Neural progenitor cell (in vitro differentiated cells): Measurements from ENCODE around the gene NIPAL1. TPM values are rescaled to one million over a fixed set of nuclear protein-coding genes. Genes with fewer than 3 reads are reported as not detected.

Experiments
- DNase-seq: peaks from one replicate; pipeline ENCODE4 v3.0.0-alpha.2; 2016; ENCODE audit warnings: low spot score
- H2AFZ ChIP-seq: fragments of 200-600 bp; sonication (generic); replicated peaks from 2 replicates; pipeline ENCODE4 v1.6.1; 2016; ENCODE audit warnings: antibody characterized with exemption
- H3F3A ChIP-seq: fragments of 200-600 bp; sonication (generic); 2 replicates; pipeline ENCODE4 v1.6.1; 2016; ENCODE audit warnings: antibody characterized with exemption, low read depth
- H3K27ac ChIP-seq: fragments of 200-600 bp; sonication (generic); 2 replicates; pipeline ENCODE4 v1.5.1; 2016; ENCODE audit warnings: mild to moderate bottlenecking
- H3K27me3 ChIP-seq: fragments of 200-600 bp; sonication (generic); 2 replicates; pipeline ENCODE4 v1.6.1; 2016; ENCODE audit warnings: mild to moderate bottlenecking, moderate library complexity
- H3K36me3 ChIP-seq: fragments of 200-600 bp; sonication (generic); 2 replicates; pipeline ENCODE4 v1.5.1; 2016
- H3K4me1 ChIP-seq: fragments of 200-600 bp; sonication (generic); 2 replicates; pipeline ENCODE4 v1.6.1; 2016; ENCODE audit warnings: mixed run types
- H3K4me2 ChIP-seq: fragments of 200-600 bp; sonication (generic); 2 replicates; pipeline ENCODE4 v1.6.1; 2016
- H3K4me3 ChIP-seq: fragments of 200-600 bp; sonication (generic); 2 replicates; pipeline ENCODE4 v1.5.1; 2016
- H3K79me2 ChIP-seq: fragments of 200-600 bp; sonication (generic); 2 replicates; pipeline ENCODE4 v1.6.1; 2016; ENCODE audit warnings: low read depth
- H3K9ac ChIP-seq: fragments of 200-600 bp; sonication (generic); 2 replicates; pipeline ENCODE4 v1.6.1; 2016
- H3K9me3 ChIP-seq: fragments of 200-600 bp; sonication (generic); 2 replicates; pipeline ENCODE4 v1.5.1; 2016; ENCODE audit warnings: low read depth
- H4K20me1 ChIP-seq: fragments of 200-600 bp; sonication (generic); 2 replicates; pipeline ENCODE4 v1.6.1; 2016; ENCODE audit warnings: low read depth
- H3K27ac Mint-ChIP-seq: 3 replicates; pipeline ENCODE4 v1.8.0; 2021; ENCODE audit warnings: mixed read lengths
- H3K27me3 Mint-ChIP-seq: 2 replicates; pipeline ENCODE4 v1.8.0; 2022; ENCODE audit warnings: low read depth, mild to moderate bottlenecking, inconsistent platforms, moderate library complexity, mixed read lengths; ENCODE audit not compliant: insufficient read depth
- H3K36me3 Mint-ChIP-seq: 3 replicates; pipeline ENCODE4 v1.8.0; 2021; ENCODE audit warnings: mixed read lengths
- H3K4me1 Mint-ChIP-seq: 3 replicates; pipeline ENCODE4 v1.8.0; 2021; ENCODE audit warnings: mixed read lengths
- H3K4me3 Mint-ChIP-seq: 3 replicates; pipeline ENCODE4 v1.8.0; 2021; ENCODE audit warnings: mild to moderate bottlenecking, moderate library complexity, mixed read lengths
- H3K9me3 Mint-ChIP-seq: 3 replicates; pipeline ENCODE4 v1.8.0; 2020; ENCODE audit warnings: mixed read lengths
- CTCF ChIP-seq: fragments of 200-600 bp; sonication (generic); IDR thresholded peaks from 2 replicates; pipeline ENCODE4 v1.5.1; 2017; ENCODE audit warnings: antibody characterized with exemption, mild to moderate bottlenecking
- EZH2 ChIP-seq: fragments of 200-600 bp; sonication (generic); IDR thresholded peaks from 2 replicates; pipeline ENCODE4 v1.6.1; 2017; ENCODE audit warnings: antibody characterized with exemption, mild to moderate bottlenecking, moderate library complexity
- EZH2phosphoT487 ChIP-seq: fragments of 200-600 bp; sonication (generic); IDR thresholded peaks from 2 replicates; pipeline ENCODE4 v1.6.1; 2017; ENCODE audit warnings: antibody characterized with exemption
- total RNA-seq: library from RNA; depleted of rRNA; stranded (reverse); fragments of >200 nt; gene quantifications from 2 replicates; pipeline ENCODE4 v1.2.3, GENCODE V29; 2015; ENCODE audit warnings: low replicate concordance

Gene NIPAL1
- total RNA-seq, 1 donor from 2014 or later = 1.2 TPM

DNA sequence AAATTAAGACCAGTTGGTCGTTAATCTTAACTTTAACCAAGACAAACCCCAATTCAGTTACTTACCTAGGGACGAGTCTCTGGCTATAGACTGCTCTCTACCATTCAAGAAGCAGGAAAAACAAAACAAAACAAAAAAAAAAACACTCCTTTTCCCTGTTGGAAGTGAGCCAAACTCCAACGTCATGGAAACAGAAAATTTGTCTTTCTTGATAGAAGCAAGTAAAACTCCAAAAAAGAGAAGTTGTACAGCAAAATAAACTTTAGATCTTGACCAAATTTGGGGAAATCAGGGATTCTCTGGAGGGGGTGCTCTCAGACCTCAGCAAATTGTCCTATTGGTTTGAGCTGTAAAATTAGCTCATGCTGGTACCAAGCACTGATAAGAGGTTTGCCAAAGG, 3.7 kb upstream of the NIPAL1 start:
- H3K4me2 ChIP-seq = no peak overlapping the region
- H4K20me1 ChIP-seq = no peaks in the 10 kb centered on the region
- peaks cover 34% of the 10 kb centered on the region for H3K9me3 Mint-ChIP-seq
- no peak overlapping the region for H3K4me3 Mint-ChIP-seq
- H3K36me3 Mint-ChIP-seq = no peaks in the 10 kb centered on the region
- H3K79me2 ChIP-seq = no peaks in the 10 kb centered on the region
- H3K27me3 ChIP-seq = peaks cover 11% of the 10 kb centered on the region
- H3K27ac ChIP-seq = no peak overlapping the region
- H3F3A ChIP-seq = peaks cover 9% of the 10 kb centered on the region
- H3K4me3 ChIP-seq = no peak overlapping the region
- H3K27ac Mint-ChIP-seq = no peak overlapping the region
- no peaks in the 10 kb centered on the region for H3K4me1 ChIP-seq
- no peak overlapping the region for H3K9ac ChIP-seq
- TF ChIP-seq CTCF (no peak), EZH2 (no peak), EZH2phosphoT487 (no peak)
- no peak overlapping the region for H2AFZ ChIP-seq
- H3K27me3 Mint-ChIP-seq = peaks cover 20% of the 10 kb centered on the region
- H3K4me1 Mint-ChIP-seq = peaks cover 5% of the 10 kb centered on the region
- H3K9me3 ChIP-seq = peaks cover 13% of the 10 kb centered on the region
- no peaks in the 10 kb centered on the region for H3K36me3 ChIP-seq
- DNase-seq = no peak

DNA sequence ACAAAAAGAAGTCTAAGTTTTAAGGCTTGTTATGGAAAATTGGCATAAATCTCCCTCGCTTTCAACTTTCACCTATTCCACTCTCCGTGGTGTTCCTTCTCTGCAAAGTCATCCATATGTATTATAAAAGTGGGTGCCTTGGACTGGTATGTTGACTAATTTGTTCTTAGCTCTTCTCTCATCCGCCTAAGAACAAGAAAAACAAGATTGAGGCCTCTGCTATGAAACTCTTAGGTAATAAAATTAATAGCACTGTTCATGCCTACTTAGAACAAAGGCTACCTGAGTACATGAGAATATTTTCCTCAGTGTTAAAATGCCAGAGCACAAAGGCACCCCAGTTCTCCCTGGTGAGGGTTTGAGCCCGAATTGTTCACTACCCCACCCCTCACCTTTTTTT, 1.4 kb upstream of the NIPAL1 start:
- Histone ChIP-seq H3K27me3 (peaks cover 27% of the 10 kb centered on the region), H3K9me3 (no peaks in the 10 kb centered on the region), H2AFZ (no peak overlapping the region), H3F3A (peaks cover 9% of the 10 kb centered on the region), H3K9ac (no peak overlapping the region), H3K36me3 (no peaks in the 10 kb centered on the region), H3K4me1 (no peaks in the 10 kb centered on the region), H3K4me2 (no peak overlapping the region), H4K20me1 (no peaks in the 10 kb centered on the region), H3K4me3 (no peak overlapping the region), H3K79me2 (no peaks in the 10 kb centered on the region), H3K27ac (no peak overlapping the region)
- Mint-ChIP-seq H3K27ac (no peak overlapping the region), H3K27me3 (peaks cover 33% of the 10 kb centered on the region), H3K4me3 (no peak overlapping the region), H3K36me3 (no peaks in the 10 kb centered on the region), H3K4me1 (peaks cover 5% of the 10 kb centered on the region), H3K9me3 (peaks cover 23% of the 10 kb centered on the region)
- no peak for DNase-seq
- TF ChIP-seq CTCF = no peak
- TF ChIP-seq EZH2phosphoT487 = no peak
- TF ChIP-seq EZH2 = no peak

GRCh38 chr4:48015678-48016077, 894 bp upstream of the NIPAL1 start:
- H3K4me1 Mint-ChIP-seq = peaks cover 5% of the 10 kb centered on the region
- H3K36me3 ChIP-seq = no peaks in the 10 kb centered on the region
- H3F3A ChIP-seq = peaks cover 9% of the 10 kb centered on the region
- H3K4me2 ChIP-seq = peak overlapping the region; percentile 81
- H3K9ac ChIP-seq = no peak overlapping the region
- TF ChIP-seq CTCF = no peak
- TF ChIP-seq EZH2 = no peak
- no peak for TF ChIP-seq EZH2phosphoT487
- no peaks in the 10 kb centered on the region for H3K79me2 ChIP-seq
- H3K4me3 ChIP-seq = peak overlapping the region; percentile 66
- DNase-seq = no peak
- H3K27ac ChIP-seq = no peak overlapping the region
- H3K27ac Mint-ChIP-seq = no peak overlapping the region
- peaks cover 33% of the 10 kb centered on the region for H3K27me3 Mint-ChIP-seq
- H4K20me1 ChIP-seq = no peaks in the 10 kb centered on the region
- no peaks in the 10 kb centered on the region for H3K4me1 ChIP-seq
- H3K9me3 ChIP-seq = no peaks in the 10 kb centered on the region
- H2AFZ ChIP-seq = no peak overlapping the region
- H3K27me3 ChIP-seq = peaks cover 27% of the 10 kb centered on the region
- no peaks in the 10 kb centered on the region for H3K36me3 Mint-ChIP-seq
- H3K4me3 Mint-ChIP-seq = peak overlapping the region; percentile 84
- peaks cover 20% of the 10 kb centered on the region for H3K9me3 Mint-ChIP-seq
